ENCODE results near the gene TALDO1. TPM values are rescaled to one million over a fixed set of nuclear protein-coding genes. Genes with fewer than 3 reads are reported as not detected.

Gene TALDO1
- total RNA-seq, 1 donor from 2014 or later: 78.3 TPM

DNA sequence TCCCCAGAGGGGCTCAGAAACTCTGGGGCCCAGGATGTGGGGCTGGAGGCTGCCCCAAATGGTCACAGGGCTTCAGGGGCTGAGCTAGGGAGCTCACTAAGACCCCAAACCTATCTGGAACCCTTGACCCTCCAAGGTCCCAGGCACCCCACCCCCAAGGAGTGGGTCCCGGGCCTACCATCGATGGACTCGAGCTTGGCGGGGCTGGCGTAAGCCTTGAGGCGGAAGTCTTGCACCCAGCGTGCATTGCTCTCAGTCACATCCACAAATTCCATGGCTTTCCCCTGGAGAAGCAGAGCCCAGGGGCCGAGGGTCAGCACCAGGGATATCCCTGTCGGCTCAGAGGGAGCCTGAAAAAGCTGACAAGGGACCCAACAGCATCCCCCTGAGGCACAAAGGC is 26.6 kb downstream of the TALDO1 start:
- H3K27ac ChIP-seq (ENCODE audit: low read depth, low read length): no peak overlapping the region
- H3K4me1 ChIP-seq (ENCODE audit: control insufficient read depth in 3 of 3, insufficient read depth in 3 of 3, low read length in 3 of 3): peaks cover 20 to 27% (median 21%) of the 10 kb centered on the region in 3 donors
- peaks cover 14 to 30% (median 18%) of the 10 kb centered on the region in 3 donors for H3K36me3 ChIP-seq (ENCODE audit: control insufficient read depth in 3 of 3, insufficient read depth in 3 of 3, low read length in 3 of 3)

DNA sequence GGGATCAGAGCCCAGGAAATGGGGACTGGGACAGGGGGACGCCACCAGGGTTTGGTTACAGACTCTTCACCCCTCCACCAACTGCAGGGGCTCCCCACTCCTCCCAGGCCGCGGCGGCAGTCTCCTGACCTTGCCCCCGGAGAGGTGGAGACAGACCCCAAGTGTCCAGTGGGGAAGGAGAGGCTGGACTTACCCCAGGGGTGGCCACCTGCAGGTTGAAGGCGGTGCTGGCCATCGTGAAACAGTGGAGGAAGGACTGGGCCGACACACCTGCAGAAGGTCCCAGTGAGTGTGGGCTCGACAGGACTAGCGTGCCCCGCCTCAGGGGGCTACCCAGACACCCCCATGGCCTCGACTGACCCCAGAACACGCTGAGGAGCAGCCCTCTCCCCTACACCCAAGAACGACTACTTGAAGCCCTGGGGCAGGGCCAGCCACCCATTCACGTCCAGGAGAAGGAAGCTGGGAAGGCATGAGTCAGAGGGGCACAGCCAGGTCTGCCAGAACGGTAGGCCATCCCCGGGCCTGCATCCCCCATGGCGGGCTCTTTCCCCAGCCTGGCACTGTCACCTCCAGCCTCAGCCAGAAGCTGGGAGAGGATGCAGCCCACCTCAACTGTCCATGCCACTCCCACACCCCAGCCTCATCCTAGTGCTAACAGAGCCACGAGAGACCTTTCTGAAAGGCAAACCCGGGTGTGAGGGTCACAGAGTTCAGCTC is 27.8 kb downstream of the TALDO1 start:
- peaks cover 16 to 32% (median 20%) of the 10 kb centered on the region in 3 donors for H3K36me3 ChIP-seq (ENCODE audit: control insufficient read depth in 3 of 3, insufficient read depth in 3 of 3, low read length in 3 of 3)
- peaks cover 20 to 27% (median 23%) of the 10 kb centered on the region in 3 donors for H3K4me1 ChIP-seq (ENCODE audit: control insufficient read depth in 3 of 3, insufficient read depth in 3 of 3, low read length in 3 of 3)
- no peak overlapping the region for H3K4me3 ChIP-seq (ENCODE audit: low read length in 3 of 3)
- peak overlapping the region in 1 of 3 donors; percentile 25 for H3K9ac ChIP-seq (ENCODE audit: low read depth in 1 of 3, low read length in 3 of 3)
- no peaks in the 10 kb centered on the region for H3K27me3 ChIP-seq (ENCODE audit: control insufficient read depth in 3 of 3, insufficient read depth in 3 of 3, low read length in 3 of 3)
- no peaks in the 10 kb centered on the region for H3K9me3 ChIP-seq (ENCODE audit: control insufficient read depth in 3 of 3, low read length in 3 of 3)
- no peak overlapping the region for H3K27ac ChIP-seq (ENCODE audit: low read depth, low read length)

More for the DNA sequence above, 26.6 kb downstream of the TALDO1 start:
- Histone ChIP-seq H3K9me3 (ENCODE audit: control insufficient read depth in 3 of 3, low read length in 3 of 3) (no peaks in the 10 kb centered on the region), H3K4me3 (ENCODE audit: low read length in 3 of 3) (no peak overlapping the region), H3K9ac (ENCODE audit: low read depth in 1 of 3, low read length in 3 of 3) (no peak overlapping the region), H3K27me3 (ENCODE audit: control insufficient read depth in 3 of 3, insufficient read depth in 3 of 3, low read length in 3 of 3) (no peaks in the 10 kb centered on the region)

GRCh38 chr11:776263-776560 is 28.9 kb downstream of the TALDO1 start:
- no peak overlapping the region for H3K27ac ChIP-seq (ENCODE audit: low read depth, low read length)
- peak overlapping the region; percentile 75 to 86 (median 78) for H3K4me3 ChIP-seq (ENCODE audit: low read length in 3 of 3)
- H3K27me3 ChIP-seq (ENCODE audit: control insufficient read depth in 3 of 3, insufficient read depth in 3 of 3, low read length in 3 of 3): no peaks in the 10 kb centered on the region
- peak overlapping the region; percentile 68 to 85 (median 83) for H3K9ac ChIP-seq (ENCODE audit: low read depth in 1 of 3, low read length in 3 of 3)
- H3K9me3 ChIP-seq (ENCODE audit: control insufficient read depth in 3 of 3, low read length in 3 of 3): no peaks in the 10 kb centered on the region
- H3K4me1 ChIP-seq (ENCODE audit: control insufficient read depth in 3 of 3, insufficient read depth in 3 of 3, low read length in 3 of 3): peaks cover 20 to 27% (median 23%) of the 10 kb centered on the region in 3 donors
- peaks cover 13 to 25% (median 13%) of the 10 kb centered on the region in 3 donors for H3K36me3 ChIP-seq (ENCODE audit: control insufficient read depth in 3 of 3, insufficient read depth in 3 of 3, low read length in 3 of 3)

DNA sequence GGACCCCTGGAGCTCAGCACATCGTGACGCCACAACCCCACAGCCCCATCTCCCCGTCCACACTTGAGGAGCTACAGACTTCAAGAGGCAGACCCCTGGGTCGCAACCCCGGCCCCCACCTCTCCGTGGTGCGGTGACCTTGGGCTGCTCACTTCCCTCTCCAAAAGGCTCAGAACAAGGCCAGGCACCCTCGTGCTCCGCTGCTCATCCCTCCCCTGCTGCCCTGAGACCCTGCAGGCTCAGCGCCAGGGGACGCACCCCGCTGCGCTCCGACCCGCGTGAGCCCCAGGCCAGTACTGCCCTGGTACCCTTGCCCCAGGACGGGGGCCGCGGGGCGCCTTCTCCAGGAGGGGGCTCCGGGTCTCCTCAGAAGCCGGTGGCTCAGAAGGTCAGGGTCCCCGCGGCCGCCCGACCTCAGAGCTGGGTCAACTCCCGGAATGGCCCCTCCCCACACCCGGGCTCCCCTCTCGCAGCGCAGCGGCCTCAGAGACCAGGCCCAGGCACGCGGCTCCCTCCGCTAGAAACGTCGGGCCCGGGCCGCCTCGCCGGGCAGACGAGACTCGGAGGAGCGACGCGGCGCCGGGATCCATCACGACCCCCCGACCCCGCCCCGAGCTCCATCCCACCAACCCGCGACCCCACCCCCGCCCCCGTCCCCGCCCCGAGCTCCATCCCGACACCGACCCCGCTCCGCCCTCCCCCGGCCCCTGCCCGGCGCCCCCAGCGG is 29.5 kb downstream of the TALDO1 start:
- Histone ChIP-seq H3K4me1 (ENCODE audit: control insufficient read depth in 3 of 3, insufficient read depth in 3 of 3, low read length in 3 of 3) (peaks cover 20 to 27% (median 23%) of the 10 kb centered on the region in 3 donors), H3K36me3 (ENCODE audit: control insufficient read depth in 3 of 3, insufficient read depth in 3 of 3, low read length in 3 of 3) (peaks cover 10 to 22% (median 10%) of the 10 kb centered on the region in 3 donors), H3K27ac (ENCODE audit: low read depth, low read length) (no peak overlapping the region)

DNA sequence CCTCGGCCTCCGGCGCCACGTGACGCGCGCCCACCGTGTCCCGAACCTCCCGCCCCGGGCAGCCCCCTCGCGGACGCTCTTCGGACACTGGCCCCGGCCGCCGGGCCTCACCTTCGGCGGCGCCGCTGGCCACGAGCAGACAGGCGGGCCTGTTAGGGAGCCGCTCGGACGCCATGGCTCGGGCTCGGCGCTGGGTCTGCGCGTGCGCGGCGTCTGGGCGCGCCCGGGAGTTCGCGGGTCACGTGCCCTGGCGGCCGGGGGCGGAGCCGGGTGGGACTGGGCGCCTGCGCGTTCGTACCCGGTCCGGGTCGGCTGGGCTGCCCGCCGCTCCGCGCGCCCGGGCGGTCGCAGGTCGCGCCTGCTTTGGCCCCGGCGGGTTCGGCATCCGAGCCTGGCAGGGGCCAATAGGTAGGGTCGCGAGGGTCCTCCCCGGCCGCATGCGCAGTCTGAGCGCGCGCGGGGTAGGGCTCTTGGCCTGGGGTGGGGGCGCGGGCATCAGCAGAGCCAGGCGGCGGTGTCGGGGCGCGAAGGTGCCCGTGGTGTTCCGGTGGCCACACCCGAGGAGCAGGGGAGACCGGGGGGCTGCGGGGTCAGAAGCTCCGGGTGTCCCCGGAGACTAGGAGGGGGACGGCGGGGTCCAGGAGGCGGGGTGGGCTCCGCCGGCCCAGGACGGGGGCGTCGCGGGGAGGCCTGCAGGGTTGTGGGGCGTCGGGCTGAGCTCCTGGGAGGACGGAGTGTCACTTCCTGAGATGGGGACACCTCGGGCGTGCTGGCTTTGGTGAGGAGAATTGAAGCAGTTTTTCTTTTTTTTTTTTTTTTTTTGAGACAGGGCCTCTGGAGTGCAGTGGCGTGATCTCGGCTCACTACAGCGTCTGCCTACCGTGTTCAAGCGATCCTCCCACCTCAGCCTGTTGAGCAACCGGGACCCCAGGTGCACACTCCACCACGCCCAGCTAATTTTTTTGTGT is 30.3 kb downstream of the TALDO1 start, which contains the start of gene GATD1:
Gene GATD1 (minus strand): TSS at position 200 of the 968 bp plus-strand sequence. CDS start 25 bp downstream, at position 175.
- H3K9me3 ChIP-seq (ENCODE audit: control insufficient read depth in 3 of 3, low read length in 3 of 3): no peaks in the 10 kb centered on the region
- peaks cover 22 to 31% (median 24%) of the 10 kb centered on the region in 3 donors for H3K4me1 ChIP-seq (ENCODE audit: control insufficient read depth in 3 of 3, insufficient read depth in 3 of 3, low read length in 3 of 3)
- H3K4me3 ChIP-seq (ENCODE audit: low read length in 3 of 3): peak within 1 kb of the TSS; percentile 75 to 87 (median 86)
- H3K27me3 ChIP-seq (ENCODE audit: control insufficient read depth in 3 of 3, insufficient read depth in 3 of 3, low read length in 3 of 3): no peaks in the 10 kb centered on the region
- peak within 1 kb of the TSS; percentile 82 to 90 (median 83) for H3K9ac ChIP-seq (ENCODE audit: low read depth in 1 of 3, low read length in 3 of 3)
- H3K36me3 ChIP-seq (ENCODE audit: control insufficient read depth in 3 of 3, insufficient read depth in 3 of 3, low read length in 3 of 3): peaks cover 10 to 18% (median 10%) of the 10 kb centered on the region in 3 donors
- peak within 1 kb of the TSS; percentile 25 for H3K27ac ChIP-seq (ENCODE audit: low read depth, low read length)

More for the DNA sequence above, 29.5 kb downstream of the TALDO1 start:
- Histone ChIP-seq H3K4me3 (ENCODE audit: low read length in 3 of 3) (peak overlapping the region; percentile 75 to 87 (median 86)), H3K9me3 (ENCODE audit: control insufficient read depth in 3 of 3, low read length in 3 of 3) (no peaks in the 10 kb centered on the region), H3K27me3 (ENCODE audit: control insufficient read depth in 3 of 3, insufficient read depth in 3 of 3, low read length in 3 of 3) (no peaks in the 10 kb centered on the region), H3K9ac (ENCODE audit: low read depth in 1 of 3, low read length in 3 of 3) (peak overlapping the region; percentile 82 to 90 (median 83))

GRCh38 chr11:778976-779954 is 32.0 kb downstream of the TALDO1 start:
- Histone ChIP-seq H3K36me3 (ENCODE audit: control insufficient read depth in 3 of 3, insufficient read depth in 3 of 3, low read length in 3 of 3) (peaks cover 8 to 10% (median 10%) of the 10 kb centered on the region in 3 donors), H3K9ac (ENCODE audit: low read depth in 1 of 3, low read length in 3 of 3) (no peak overlapping the region), H3K4me3 (ENCODE audit: low read length in 3 of 3) (no peak overlapping the region), H3K4me1 (ENCODE audit: control insufficient read depth in 3 of 3, insufficient read depth in 3 of 3, low read length in 3 of 3) (peaks cover 36 to 42% (median 37%) of the 10 kb centered on the region in 3 donors), H3K27ac (ENCODE audit: low read depth, low read length) (no peak overlapping the region), H3K27me3 (ENCODE audit: control insufficient read depth in 3 of 3, insufficient read depth in 3 of 3, low read length in 3 of 3) (no peaks in the 10 kb centered on the region), H3K9me3 (ENCODE audit: control insufficient read depth in 3 of 3, low read length in 3 of 3) (no peaks in the 10 kb centered on the region)

- Histone ChIP-seq H3K9me3 (ENCODE audit: control insufficient read depth in 3 of 3, low read length in 3 of 3) (no peaks in the 10 kb centered on the region), H3K27ac (ENCODE audit: low read depth, low read length) (no peak overlapping the region), H3K4me1 (ENCODE audit: control insufficient read depth in 3 of 3, insufficient read depth in 3 of 3, low read length in 3 of 3) (peaks cover 34 to 39% (median 35%) of the 10 kb centered on the region in 3 donors)
Observed at GRCh38 chr11:779955-780532, 32.8 kb downstream of the TALDO1 start.

DNA sequence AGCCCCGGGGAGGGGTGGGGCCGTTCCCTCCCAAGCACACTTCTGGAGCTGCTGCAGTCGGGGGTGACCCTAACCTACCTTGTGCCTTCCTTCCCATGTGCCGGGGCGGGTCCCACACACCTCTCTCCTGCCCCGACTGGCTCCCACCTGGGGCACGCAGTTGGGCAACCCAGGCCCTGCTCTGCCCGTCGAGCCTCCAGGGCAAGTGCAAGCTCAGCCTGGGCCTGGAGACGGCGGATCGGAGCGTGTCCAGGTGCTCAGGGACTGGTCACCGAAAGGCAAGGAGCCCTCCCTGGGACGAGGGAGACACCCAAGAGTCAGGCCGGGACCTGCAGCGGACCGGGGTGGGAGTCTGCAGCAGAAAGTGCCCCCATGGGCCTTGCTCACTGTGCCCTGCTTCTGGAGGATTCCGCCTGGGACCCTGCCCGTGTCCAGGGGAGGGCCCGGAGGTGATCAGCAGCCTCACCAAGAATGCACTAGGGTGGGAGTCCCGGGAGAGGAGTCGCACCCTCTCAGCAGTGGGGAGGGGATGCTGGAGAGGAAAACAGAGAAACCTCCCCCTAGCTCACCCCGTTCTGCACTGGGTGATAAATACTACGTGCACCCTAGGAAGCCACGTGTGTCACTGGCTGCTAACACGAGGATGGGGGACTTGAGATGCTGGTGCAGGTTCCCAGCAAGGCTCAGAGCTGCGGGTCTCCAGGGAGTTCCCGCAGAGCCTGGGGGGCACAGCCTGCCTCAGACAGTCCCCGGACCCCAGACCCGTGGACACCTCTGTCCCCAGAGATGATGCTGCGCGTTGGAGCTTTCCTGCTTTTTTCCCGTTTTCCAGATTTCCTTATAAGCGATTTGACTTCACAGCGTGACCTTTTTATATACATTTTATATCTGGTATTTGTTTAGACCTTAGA is 35.3 kb downstream of the TALDO1 start:
- peaks cover 21 to 26% (median 21%) of the 10 kb centered on the region in 3 donors for H3K4me1 ChIP-seq (ENCODE audit: control insufficient read depth in 3 of 3, insufficient read depth in 3 of 3, low read length in 3 of 3)
- no peak overlapping the region for H3K27ac ChIP-seq (ENCODE audit: low read depth, low read length)
- peaks cover 5 to 8% (median 7%) of the 10 kb centered on the region in 3 donors for H3K27me3 ChIP-seq (ENCODE audit: control insufficient read depth in 3 of 3, insufficient read depth in 3 of 3, low read length in 3 of 3)
- peak overlapping the region in 1 of 3 donors; percentile 62 for H3K9ac ChIP-seq (ENCODE audit: low read depth in 1 of 3, low read length in 3 of 3)
- H3K36me3 ChIP-seq (ENCODE audit: control insufficient read depth in 3 of 3, insufficient read depth in 3 of 3, low read length in 3 of 3): peaks cover 8 to 10% (median 10%) of the 10 kb centered on the region in 3 donors
- H3K4me3 ChIP-seq (ENCODE audit: low read length in 3 of 3): no peak overlapping the region
- no peaks in the 10 kb centered on the region for H3K9me3 ChIP-seq (ENCODE audit: control insufficient read depth in 3 of 3, low read length in 3 of 3)

More at GRCh38 chr11:779955-780532, 32.8 kb downstream of the TALDO1 start:
- no peak overlapping the region for H3K4me3 ChIP-seq (ENCODE audit: low read length in 3 of 3)
- H3K36me3 ChIP-seq (ENCODE audit: control insufficient read depth in 3 of 3, insufficient read depth in 3 of 3, low read length in 3 of 3): peaks cover 8 to 10% (median 10%) of the 10 kb centered on the region in 3 donors
- H3K9ac ChIP-seq (ENCODE audit: low read depth in 1 of 3, low read length in 3 of 3): no peak overlapping the region
- H3K27me3 ChIP-seq (ENCODE audit: control insufficient read depth in 3 of 3, insufficient read depth in 3 of 3, low read length in 3 of 3): no peaks in the 10 kb centered on the region

Measured in skeletal muscle tissue (tissue), 4 donors.